ENCODE measurements around the gene PNCK. TPM values are rescaled to one million over a fixed set of nuclear protein-coding genes. Genes with fewer than 3 reads are reported as not detected.
A peak's percentile ranks its signal among the peaks of the same experiment; 100 is the strongest.

PNCK gene
- total RNA-seq, 1 experiment from 2014 or later = not detected

- H3K4me3 ChIP-seq (ENCODE audit: low read depth, low read length) = no peak overlapping the region
- TSS peak; percentile 17 for BruUV-seq (replicated peaks)
- no peak for TF ChIP-seq CTCF (IDR thresholded peaks at IDR 0.05; ENCODE audit: insufficient read depth in 1 of 2, low read depth in 1 of 2, low read length in 1 of 2, severe bottlenecking in 1 of 2, unreplicated experiment in 1 of 2)
- intact Hi-C loops (cut with micrococcal nuclease; ENCODE audit: unreplicated experiment) = loop anchor here (5.0 kb wide), 1 partner anchor 36 kb away; no protein-coding TSS in a partner anchor
- H3K9me3 ChIP-seq = no peaks in the 10 kb centered on the region
- Mint-ChIP-seq H3K4me3 (ENCODE audit: unreplicated experiment) (no peak overlapping the region), H3K36me3 (ENCODE audit: insufficient read depth, unreplicated experiment) (no peaks in the 10 kb centered on the region), H3K27ac (ENCODE audit: unreplicated experiment) (no peak overlapping the region), H3K9me3 (ENCODE audit: unreplicated experiment) (no peaks in the 10 kb centered on the region), H3K4me1 (ENCODE audit: low read depth, unreplicated experiment) (no peaks in the 10 kb centered on the region), H3K27me3 (ENCODE audit: insufficient read depth, unreplicated experiment) (no peaks in the 10 kb centered on the region)
- ChIA-PET CTCF (interaction anchor here (0.5 to 3.4 kb wide), 2 partner anchors 13 to 19 kb away, joined by 3 to 15 read pairs; no protein-coding TSS in a partner anchor), POLR2A (no interaction called here)
- no peaks in the 10 kb centered on the region for H3K27me3 ChIP-seq (replicated peaks; ENCODE audit: control insufficient read depth, insufficient read depth, low read length)
- H3K36me3 ChIP-seq (ENCODE audit: control insufficient read depth, insufficient read depth, low read length) = no peaks in the 10 kb centered on the region
- peaks cover 24% of the 10 kb centered on the region for H3K4me1 ChIP-seq
- DNase-seq = no peak
Measured at GRCh38 chrX:153648358-153649177, 25.0 kb downstream of the PNCK start.

- no peak for DNase-seq
- CTCF ChIA-PET = interaction anchor here (0.5 to 3.4 kb wide), 5 partner anchors 10 to 93 kb away, joined by 3 to 15 read pairs (median 3); partner anchors contain the start of gene CCNQ
- no peak overlapping the region for H3K27ac Mint-ChIP-seq (ENCODE audit: unreplicated experiment)
- H3K27me3 Mint-ChIP-seq (ENCODE audit: insufficient read depth, unreplicated experiment) = peaks cover 4% of the 10 kb centered on the region
- intact Hi-C loops (cut with micrococcal nuclease; ENCODE audit: unreplicated experiment) = loop anchor here (5.0 kb wide), 1 partner anchor 35 kb away; no protein-coding TSS in a partner anchor
- Histone ChIP-seq H3K27me3 (replicated peaks; ENCODE audit: control insufficient read depth, insufficient read depth, low read length) (no peaks in the 10 kb centered on the region), H3K4me3 (ENCODE audit: low read depth, low read length) (peak overlapping the region; percentile 31), H3K36me3 (ENCODE audit: control insufficient read depth, insufficient read depth, low read length) (no peaks in the 10 kb centered on the region), H3K9me3 (no peaks in the 10 kb centered on the region), H3K4me1 (peaks cover 24% of the 10 kb centered on the region)
- no peaks in the 10 kb centered on the region for H3K36me3 Mint-ChIP-seq (ENCODE audit: insufficient read depth, unreplicated experiment)
- no peaks in the 10 kb centered on the region for H3K4me1 Mint-ChIP-seq (ENCODE audit: low read depth, unreplicated experiment)
- BruUV-seq (replicated peaks) = no TSS peak
- no peaks in the 10 kb centered on the region for H3K9me3 Mint-ChIP-seq (ENCODE audit: unreplicated experiment)
- POLR2A ChIA-PET = no interaction called here
- no peak for TF ChIP-seq CTCF (IDR thresholded peaks at IDR 0.05; ENCODE audit: insufficient read depth in 1 of 2, low read depth in 1 of 2, low read length in 1 of 2, severe bottlenecking in 1 of 2, unreplicated experiment in 1 of 2)
- no peak overlapping the region for H3K4me3 Mint-ChIP-seq (ENCODE audit: unreplicated experiment)
Measured at GRCh38 chrX:153647461-153648357, 25.9 kb downstream of the PNCK start.
